Peyer's patch (tissue), 4 donors: Measurements from ENCODE around the gene FOXO6. TPM values are rescaled to one million over a fixed set of nuclear protein-coding genes. Genes with fewer than 3 reads are reported as not detected.

Source experiments
- DNase-seq, 3 donors: peaks; one replicate each; pipeline ENCODE4 v3.0.0-alpha.2; 2017 to 2019
- H3K27ac ChIP-seq, 4 donors: fragments of 200-600 bp; sonication (generic); one replicate each; pipeline ENCODE4 v1.5.1; 2016 to 2019
- H3K27me3 ChIP-seq, 2 donors: fragments of 200-600 bp; sonication (generic); one replicate each; pipeline ENCODE4 v1.5.1; 2019
- H3K36me3 ChIP-seq, 3 donors: fragments of 200-600 bp; sonication (generic); one replicate each; pipeline ENCODE4 v1.5.1; 2016 to 2019
- H3K4me1 ChIP-seq, 4 donors: fragments of 200-600 bp; sonication (generic); one replicate each; pipeline ENCODE4 v1.5.1; 2016 to 2019
- H3K4me3 ChIP-seq, 4 donors: fragments of 200-600 bp; sonication (generic); 1 replicate in 3 of 4; 2 replicates in 1 of 4; pipeline ENCODE4 v1.5.1; 2016 to 2019; ENCODE audit warnings: mild to moderate bottlenecking in 1 of 4
- H3K9me3 ChIP-seq, 4 donors: fragments of 200-600 bp; sonication (generic); one replicate each; pipeline ENCODE4 v1.5.1; 2016 to 2019; ENCODE audit warnings: mild to moderate bottlenecking in 1 of 4
- CTCF ChIP-seq, 6 experiments: fragments of 450-650 bp in 4 of 6; fragments of 200-600 bp in 2 of 6; sonication (generic) in 1 of 6; IDR thresholded peaks; one replicate each; pipeline ENCODE4 v1.5.1; 2017 to 2019; ENCODE audit warnings: antibody characterized with exemption in 6 of 6, mild to moderate bottlenecking in 3 of 6, moderate library complexity in 1 of 6
- POLR2A ChIP-seq, 2 donors: fragments of 450-650 bp; IDR thresholded peaks; one replicate each; pipeline ENCODE4 v1.5.1; 2017; ENCODE audit warnings: antibody characterized with exemption in 2 of 2, mild to moderate bottlenecking in 2 of 2, moderate library complexity in 2 of 2
- total RNA-seq, 4 donors: library from RNA; depleted of rRNA; stranded (reverse); fragments of >200 nt; gene quantifications; one replicate each; pipeline ENCODE4 v1.1.0, GENCODE V29; 2016

Gene FOXO6
- total RNA-seq, 4 donors from 2014 or later = 0.53 to 1.1 TPM; not detected in 2

- DNase-seq = no peak
- no peak for TF ChIP-seq CTCF (IDR thresholded peaks at IDR 0.05)
- no peak for TF ChIP-seq POLR2A (IDR thresholded peaks at IDR 0.05)
- H3K27ac ChIP-seq = no peak overlapping the region
- no peak overlapping the region for H3K4me3 ChIP-seq
- no peaks in the 10 kb centered on the region for H3K36me3 ChIP-seq
- H3K27me3 ChIP-seq = no peaks in the 10 kb centered on the region
- no peaks in the 10 kb centered on the region for H3K9me3 ChIP-seq
- H3K4me1 ChIP-seq = peaks cover 3 to 22% (median 7%) of the 10 kb centered on the region in 4 donors
Observed at GRCh38 chr1:41377397-41377796, 16.2 kb downstream of the FOXO6 start.

DNA sequence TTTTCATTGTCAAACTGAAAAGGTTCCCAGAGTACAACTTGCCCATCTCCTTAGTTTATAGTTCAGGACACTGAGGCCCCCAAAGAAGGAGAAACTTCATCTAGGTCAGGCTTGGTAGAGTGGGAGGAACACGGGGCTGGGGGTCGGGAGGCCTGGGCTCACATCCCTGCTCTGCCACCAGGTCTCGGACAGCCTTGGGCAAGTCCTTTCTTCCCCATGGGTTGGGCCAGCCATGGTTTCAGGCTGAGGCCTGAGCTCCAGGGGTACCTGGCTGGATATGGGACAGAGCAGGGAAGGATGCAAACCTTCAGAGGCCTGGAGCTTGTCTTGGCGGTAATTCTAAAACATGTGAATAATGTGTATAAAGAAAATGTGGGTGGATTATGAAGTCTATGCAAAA is 17.0 kb downstream of the FOXO6 start:
- Histone ChIP-seq H3K36me3 (no peaks in the 10 kb centered on the region), H3K4me1 (peaks cover 3 to 18% (median 9%) of the 10 kb centered on the region in 4 donors), H3K27me3 (no peaks in the 10 kb centered on the region), H3K27ac (no peak overlapping the region), H3K4me3 (no peak overlapping the region), H3K9me3 (no peaks in the 10 kb centered on the region)
- DNase-seq = no peak
- no peak for TF ChIP-seq POLR2A (IDR thresholded peaks at IDR 0.05)
- TF ChIP-seq CTCF (IDR thresholded peaks at IDR 0.05) = no peak

DNA sequence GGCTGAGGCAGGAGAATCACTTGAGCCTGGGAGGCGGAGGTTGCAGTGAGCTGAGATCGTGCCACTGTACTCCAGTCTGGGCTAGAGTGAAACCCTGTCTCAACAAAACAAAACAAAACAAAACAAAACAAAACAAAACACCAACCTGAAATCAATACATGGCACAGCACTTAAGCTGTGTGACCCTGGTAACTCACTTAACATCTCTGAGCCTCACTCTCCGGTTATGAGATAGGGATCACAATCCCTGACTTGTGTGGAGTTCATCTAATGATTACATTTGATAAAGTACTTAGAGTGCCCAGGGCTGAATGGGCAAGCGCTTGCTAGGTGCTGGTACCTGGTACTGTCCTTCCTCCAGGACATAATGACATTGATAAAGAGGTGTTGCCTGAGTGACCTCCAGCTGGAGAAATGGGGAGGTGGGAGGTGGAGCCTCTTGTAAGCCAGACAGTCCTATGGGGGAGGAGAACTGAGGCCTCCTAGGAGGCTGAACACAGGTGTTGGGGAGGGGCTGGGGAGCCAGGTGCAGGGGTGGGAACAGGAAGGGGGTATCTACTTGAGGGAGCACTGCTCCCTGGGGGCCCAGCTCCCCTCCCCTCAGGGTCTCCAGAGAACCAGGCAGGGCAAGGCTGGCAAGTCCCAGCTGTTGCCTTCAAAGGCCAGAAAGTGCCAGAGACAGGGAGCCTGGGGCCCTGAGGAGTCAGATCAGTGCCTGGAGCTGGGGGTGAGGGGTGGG is 17.9 kb downstream of the FOXO6 start:
- no peak for DNase-seq
- Histone ChIP-seq H3K4me1 (peaks cover 3 to 18% (median 9%) of the 10 kb centered on the region in 4 donors), H3K9me3 (no peaks in the 10 kb centered on the region), H3K27me3 (no peaks in the 10 kb centered on the region), H3K27ac (no peak overlapping the region), H3K4me3 (no peak overlapping the region), H3K36me3 (no peaks in the 10 kb centered on the region)
- TF ChIP-seq CTCF (IDR thresholded peaks at IDR 0.05) = no peak
- TF ChIP-seq POLR2A (IDR thresholded peaks at IDR 0.05) = no peak

DNA sequence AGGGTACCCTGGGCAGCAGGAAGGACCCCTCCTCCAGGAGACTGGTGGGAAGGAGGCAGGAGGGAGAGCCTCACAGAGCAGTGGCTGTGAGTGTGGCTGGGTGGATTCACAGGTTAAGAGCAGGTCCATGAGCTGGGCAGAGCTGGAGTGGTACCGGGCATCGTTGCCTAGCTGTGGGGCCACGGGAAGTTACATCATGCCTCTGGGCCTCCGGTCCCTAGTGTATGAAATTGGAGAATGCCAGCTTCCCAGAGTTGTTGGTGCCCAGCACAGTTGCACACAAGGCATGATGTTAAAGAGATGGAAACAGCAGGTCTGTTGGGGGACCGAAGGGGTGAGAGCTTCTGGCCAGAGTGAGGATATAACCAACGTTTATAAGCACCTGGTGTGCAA is 18.5 kb downstream of the FOXO6 start:
- Histone ChIP-seq H3K27me3 (no peaks in the 10 kb centered on the region), H3K9me3 (no peaks in the 10 kb centered on the region), H3K27ac (no peak overlapping the region), H3K36me3 (no peaks in the 10 kb centered on the region), H3K4me1 (peaks cover 3 to 18% (median 9%) of the 10 kb centered on the region in 4 donors), H3K4me3 (no peak overlapping the region)
- TF ChIP-seq POLR2A (IDR thresholded peaks at IDR 0.05) = no peak
- no peak for TF ChIP-seq CTCF (IDR thresholded peaks at IDR 0.05)
- no peak for DNase-seq

DNA sequence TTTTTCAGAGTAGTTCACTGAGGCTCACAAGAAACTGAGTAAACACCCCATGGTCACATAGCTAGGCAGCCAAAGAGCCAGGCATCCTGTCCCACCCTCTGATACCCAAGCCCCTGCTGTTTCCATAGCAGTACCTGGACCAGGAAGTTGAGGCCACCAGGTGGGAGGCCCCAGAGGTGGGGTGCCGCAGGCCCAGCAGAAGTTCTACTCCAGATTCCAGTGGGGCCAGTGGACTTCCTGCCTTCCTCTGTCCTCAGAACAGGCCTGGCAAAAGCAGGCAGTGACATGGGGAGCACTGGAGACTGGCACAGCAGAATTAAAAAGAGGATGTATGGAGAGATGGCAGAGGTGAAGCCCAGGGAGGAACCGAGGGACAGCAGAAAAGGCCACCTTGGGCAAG is 19.0 kb downstream of the FOXO6 start:
- no peak for DNase-seq
- no peak for TF ChIP-seq CTCF (IDR thresholded peaks at IDR 0.05)
- TF ChIP-seq POLR2A (IDR thresholded peaks at IDR 0.05) = no peak
- Histone ChIP-seq H3K4me3 (no peak overlapping the region), H3K9me3 (no peaks in the 10 kb centered on the region), H3K36me3 (no peaks in the 10 kb centered on the region), H3K27ac (no peak overlapping the region), H3K27me3 (no peaks in the 10 kb centered on the region), H3K4me1 (peaks cover 3 to 18% (median 9%) of the 10 kb centered on the region in 4 donors)
